ENCODE results near the gene SRSF1.

- TF ChIP-seq CTCF (IDR thresholded peaks at IDR 0.05; ENCODE audit: poor library complexity) (no peak), EZH2phosphoT487 (IDR thresholded peaks at IDR 0.05; ENCODE audit: low read depth, severe bottlenecking, unreplicated experiment) (no peak), EZH2 (IDR thresholded peaks at IDR 0.05; ENCODE audit: borderline replicate concordance) (no peak)
Observed at GRCh38 chr17:57980522-57980921, 26.5 kb downstream of the SRSF1 start.
